Tibial artery (tissue), 4 donors: ENCODE measurements around the gene CYP46A1.

Experiments
- DNase-seq, 2 donors: peaks; one replicate each; pipeline ENCODE4 v3.0.0-alpha.2; 2019
- H3K27ac ChIP-seq, 2 donors: fragments of 200-600 bp; sonication (generic) in 1 of 2; 1 replicate in 1 of 2; 2 replicates in 1 of 2; pipeline ENCODE4 v1.5.1; 2018 to 2019; ENCODE audit warnings: mild to moderate bottlenecking in 1 of 2
- H3K27me3 ChIP-seq, 2 donors: fragments of 200-600 bp; sonication (generic) in 1 of 2; one replicate each; pipeline versions ENCODE4 v1.5.1 to v1.6.0; 2016 to 2019
- H3K36me3 ChIP-seq, 3 donors: fragments of 200-600 bp; sonication (generic) in 2 of 3; one replicate each; pipeline ENCODE4 v1.5.1; 2016 to 2019; ENCODE audit warnings: mild to moderate bottlenecking in 2 of 3
- H3K4me1 ChIP-seq, 4 donors: fragments of 200-600 bp; sonication (generic) in 2 of 4; 1 replicate in 3 of 4; 2 replicates in 1 of 4; pipeline ENCODE4 v1.5.1; 2016 to 2019
- H3K4me3 ChIP-seq, 2 donors: fragments of 200-600 bp; sonication (generic) in 1 of 2; 1 replicate in 1 of 2; 2 replicates in 1 of 2; pipeline ENCODE4 v1.5.1; 2018 to 2019; ENCODE audit warnings: mild to moderate bottlenecking in 2 of 2
- H3K9me3 ChIP-seq, 3 donors: fragments of 200-600 bp; sonication (generic) in 1 of 3; one replicate each; pipeline ENCODE4 v1.5.1; 2016 to 2019
- CTCF ChIP-seq, 2 experiments: fragments of 200-600 bp in 1 of 2; fragments of 450-650 bp in 1 of 2; IDR thresholded peaks; one replicate each; pipeline ENCODE4 v1.5.1; 2017 to 2019; ENCODE audit warnings: antibody characterized with exemption in 2 of 2, mild to moderate bottlenecking in 1 of 2, moderate library complexity in 1 of 2
- intact Hi-C: fragments of 100-400 bp; cut with DNase I; formaldehyde crosslinking; loops from one replicate; pipeline ENCODE4 v1.15.0; 2023; ENCODE audit warnings: low total_unique reads

CYP46A1 gene

GRCh38 chr14:99728231-99728920 is 44.3 kb downstream of the CYP46A1 start:
- H3K36me3 ChIP-seq: no peaks in the 10 kb centered on the region
- peaks cover 0 to 29% of the 10 kb centered on the region in 2 donors for H3K27me3 ChIP-seq
- H3K4me3 ChIP-seq: no peak overlapping the region
- H3K9me3 ChIP-seq: no peaks in the 10 kb centered on the region
- peaks cover 0 to 37% (median 20%) of the 10 kb centered on the region in 4 donors for H3K4me1 ChIP-seq
- intact Hi-C loops: no loop called here
- no peak overlapping the region for H3K27ac ChIP-seq
- peak; percentile 18 to 62 for DNase-seq
- no peak for TF ChIP-seq CTCF (IDR thresholded peaks at IDR 0.05)

GRCh38 chr14:99728981-99729451 is 44.9 kb downstream of the CYP46A1 start:
- intact Hi-C loops: no loop called here
- DNase-seq: peak in 1 of 2 donors; percentile 53
- Histone ChIP-seq H3K4me3 (no peak overlapping the region), H3K27me3 (peaks cover 0 to 29% of the 10 kb centered on the region in 2 donors), H3K4me1 (peaks cover 0 to 41% (median 20%) of the 10 kb centered on the region in 4 donors), H3K36me3 (no peaks in the 10 kb centered on the region), H3K9me3 (no peaks in the 10 kb centered on the region), H3K27ac (no peak overlapping the region)
- TF ChIP-seq CTCF (IDR thresholded peaks at IDR 0.05): no peak

- peak overlapping the region; percentile 50 to 54 for H3K4me3 ChIP-seq
- peaks cover 0 to 29% of the 10 kb centered on the region in 2 donors for H3K27me3 ChIP-seq
- intact Hi-C loops: loop anchor here (1.0 kb wide), 1 partner anchor 155 kb away; no protein-coding TSS in a partner anchor
- H3K36me3 ChIP-seq: no peaks in the 10 kb centered on the region
- peak in 1 of 2 donors; percentile 81 for DNase-seq
- peak; percentile 90 to 92 for TF ChIP-seq CTCF (IDR thresholded peaks at IDR 0.05)
- H3K27ac ChIP-seq: peak overlapping the region in 1 of 2 donors; percentile 27
- H3K4me1 ChIP-seq: peaks cover 0 to 48% (median 20%) of the 10 kb centered on the region in 4 donors
- no peaks in the 10 kb centered on the region for H3K9me3 ChIP-seq
Measured at GRCh38 chr14:99729991-99730875, 46.1 kb downstream of the CYP46A1 start.

- no peak for TF ChIP-seq CTCF (IDR thresholded peaks at IDR 0.05)
- Histone ChIP-seq H3K4me1 (peaks cover 0 to 48% (median 20%) of the 10 kb centered on the region in 4 donors), H3K36me3 (no peaks in the 10 kb centered on the region), H3K9me3 (no peaks in the 10 kb centered on the region), H3K4me3 (no peak overlapping the region), H3K27ac (peak overlapping the region in 1 of 2 donors; percentile 27), H3K27me3 (peaks cover 0 to 21% of the 10 kb centered on the region in 2 donors)
- intact Hi-C loops: loop anchor here (1.0 kb wide), 1 partner anchor 154 kb away; no protein-coding TSS in a partner anchor
- DNase-seq: peak; percentile 25 to 64
Measured at GRCh38 chr14:99730876-99731546, 46.9 kb downstream of the CYP46A1 start.
